Measurements from ENCODE around the gene KLHL30.

Gene KLHL30

GRCh38 chr2:238187618-238188548, 49.4 kb downstream of the KLHL30 start:
- DNase-seq (ENCODE audit: low read depth in 2 of 2), result no peak

GRCh38 chr2:238190445-238190844, 52.0 kb downstream of the KLHL30 start:
- no peak for DNase-seq (ENCODE audit: low read depth in 2 of 2)

Data from stimulated activated CD4-positive, alpha-beta T cell treated with anti-CD3 and anti-CD28 coated beads, Interleukin-12 subunit alpha, Interleukin-12 subunit beta, amount 100 ng/mL, for 24 hours (primary cell).